ENCODE results near the gene GAR1. TPM values are rescaled to one million over a fixed set of nuclear protein-coding genes. Genes with fewer than 3 reads are reported as not detected.

The GAR1 gene
- total RNA-seq, 1 experiment from 2014 or later = 40.6 TPM

GRCh38 chr4:109809655-109810054 is 5.9 kb upstream of the GAR1 start:
- TF ChIP-seq, protein P1, sequence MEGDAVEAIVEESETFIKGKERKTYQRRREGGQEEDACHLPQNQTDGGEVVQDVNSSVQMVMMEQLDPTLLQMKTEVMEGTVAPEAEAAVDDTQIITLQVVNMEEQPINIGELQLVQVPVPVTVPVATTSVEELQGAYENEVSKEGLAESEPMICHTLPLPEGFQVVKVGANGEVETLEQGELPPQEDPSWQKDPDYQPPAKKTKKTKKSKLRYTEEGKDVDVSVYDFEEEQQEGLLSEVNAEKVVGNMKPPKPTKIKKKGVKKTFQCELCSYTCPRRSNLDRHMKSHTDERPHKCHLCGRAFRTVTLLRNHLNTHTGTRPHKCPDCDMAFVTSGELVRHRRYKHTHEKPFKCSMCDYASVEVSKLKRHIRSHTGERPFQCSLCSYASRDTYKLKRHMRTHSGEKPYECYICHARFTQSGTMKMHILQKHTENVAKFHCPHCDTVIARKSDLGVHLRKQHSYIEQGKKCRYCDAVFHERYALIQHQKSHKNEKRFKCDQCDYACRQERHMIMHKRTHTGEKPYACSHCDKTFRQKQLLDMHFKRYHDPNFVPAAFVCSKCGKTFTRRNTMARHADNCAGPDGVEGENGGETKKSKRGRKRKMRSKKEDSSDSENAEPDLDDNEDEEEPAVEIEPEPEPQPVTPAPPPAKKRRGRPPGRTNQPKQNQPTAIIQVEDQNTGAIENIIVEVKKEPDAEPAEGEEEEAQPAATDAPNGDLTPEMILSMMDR (IDR thresholded peaks at IDR 0.05 in 2 of 3, conservative IDR thresholded peaks at IDR 0.05 in 1 of 3; ENCODE audit: borderline replicate concordance in 1 of 3, insufficient read depth in 1 of 3, low read depth in 2 of 3, low read length in 2 of 3) = no peak
- no peak for TF ChIP-seq EZH2phosphoT487 (IDR thresholded peaks at IDR 0.05; ENCODE audit: borderline replicate concordance)
- no peak for TF ChIP-seq POLR2AphosphoS5 (IDR thresholded peaks at IDR 0.05; ENCODE audit: low read depth, low read length)
- no peak for TF ChIP-seq ZNF274 (IDR thresholded peaks at IDR 0.05; ENCODE audit: low read depth, low read length)
- TF ChIP-seq TCF7L2 (IDR thresholded peaks at IDR 0.05; ENCODE audit: borderline replicate concordance, extremely low read depth, insufficient read depth, insufficient read length) = no peak
- no peak for TF ChIP-seq ZFX (IDR thresholded peaks at IDR 0.05)
- TF ChIP-seq EZH2 (IDR thresholded peaks at IDR 0.05) = no peak
- TF ChIP-seq SIN3A (IDR thresholded peaks at IDR 0.05; ENCODE audit: low read depth) = no peak
- no peak for TF ChIP-seq REST (IDR thresholded peaks at IDR 0.05; ENCODE audit: low read depth)
- intact Hi-C loops (cut with micrococcal nuclease) = no loop called here
- POLR2A ChIA-PET = no interaction called here
- Histone ChIP-seq H3K27ac (ENCODE audit: low read depth, low read length) (no peak overlapping the region), H3K9ac (ENCODE audit: low read length) (no peak overlapping the region), H3K4me2 (ENCODE audit: low read length) (no peak overlapping the region), H3K27me3 (ENCODE audit: insufficient read depth, low read length) (no peaks in the 10 kb centered on the region), H3K4me3 (replicated peaks in 1 of 2; ENCODE audit: low read depth in 1 of 2, low read length in 2 of 2) (no peak overlapping the region), H3K9me2 (ENCODE audit: insufficient read depth) (no peaks in the 10 kb centered on the region), H3K9me3 (ENCODE audit: control insufficient read depth in 1 of 2, insufficient read depth in 1 of 2, low read depth in 1 of 2, low read length in 2 of 2) (no peaks in the 10 kb centered on the region), H3K36me3 (ENCODE audit: control insufficient read depth in 1 of 2, insufficient read depth in 2 of 2, low read length in 2 of 2) (no peaks in the 10 kb centered on the region), H4K20me1 (ENCODE audit: insufficient read depth) (no peaks in the 10 kb centered on the region), H3K79me2 (ENCODE audit: insufficient read depth, low read length) (no peaks in the 10 kb centered on the region), H3K4me1 (ENCODE audit: control insufficient read depth in 1 of 2, insufficient read depth in 2 of 2, low read length in 2 of 2) (peaks cover 1 to 3% of the 10 kb centered on the region in 2 experiments; a peak in 3 of 4 replicates), H2AFZ (ENCODE audit: low read depth, low read length, poor library complexity, severe bottlenecking) (no peak overlapping the region)
- CTCF ChIA-PET = no interaction called here
- RAD21 ChIA-PET (ENCODE audit: low non-redundant PET in 1 of 2, low total read pairs in 2 of 2, uncharacterized antibody in 2 of 2, unreplicated experiment in 2 of 2) = no interaction called here
- no TSS peak for BruUV-seq (replicated peaks)
- no peak for DNase-seq (ENCODE audit: low read depth, low spot score)
- ATAC-seq = no peak

Measured in HCT116 (cell line).